Loucy (cell line): ENCODE measurements around the gene GJC1.

ENCODE experiments used
- H2AFZ ChIP-seq: fragments of 200-600 bp; sonication (generic); 2 replicates; pipeline ENCODE4 v1.6.0; 2016; ENCODE audit warnings: antibody characterized with exemption, mild to moderate bottlenecking, low read length, moderate library complexity
- H3F3A ChIP-seq: fragments of 200-600 bp; 2 replicates; pipeline ENCODE4 v1.6.0; 2016; ENCODE audit warnings: antibody characterized with exemption, low read depth, mild to moderate bottlenecking
- H3K27me3 ChIP-seq: fragments of 200-600 bp; sonication (generic); 2 replicates; pipeline ENCODE4 v1.6.1; 2014; ENCODE audit warnings: low read length, mild to moderate bottlenecking; ENCODE audit not compliant: insufficient read depth, poor library complexity, severe bottlenecking
- H3K36me3 ChIP-seq: fragments of 200-600 bp; sonication (generic); 2 replicates; pipeline ENCODE4 v1.6.1; 2016; ENCODE audit warnings: low read length; ENCODE audit not compliant: insufficient read depth
- H3K4me1 ChIP-seq: fragments of 200-600 bp; sonication (generic); 2 replicates; pipeline ENCODE4 v1.5.1; 2014; ENCODE audit warnings: low read length, mild to moderate bottlenecking; ENCODE audit not compliant: insufficient read depth, poor library complexity, severe bottlenecking
- H3K4me2 ChIP-seq: fragments of 200-600 bp; sonication (generic); 2 replicates; pipeline ENCODE4 v1.6.0; 2014; ENCODE audit warnings: antibody characterized with exemption, low read length, low read depth, mild to moderate bottlenecking; ENCODE audit not compliant: poor library complexity, severe bottlenecking
- H3K4me3 ChIP-seq: fragments of 200-600 bp; sonication (generic); 2 replicates; pipeline ENCODE4 v1.5.1; 2014; ENCODE audit warnings: low read length, mild to moderate bottlenecking, mixed read lengths; ENCODE audit not compliant: poor library complexity, severe bottlenecking
- H3K79me2 ChIP-seq: fragments of 200-600 bp; sonication (generic); 2 replicates; pipeline ENCODE4 v1.6.1; 2014; ENCODE audit warnings: low read length; ENCODE audit not compliant: insufficient read depth
- H3K9ac ChIP-seq: fragments of 200-600 bp; sonication (generic); 2 replicates; pipeline ENCODE4 v1.6.0; 2014; ENCODE audit warnings: mild to moderate bottlenecking, low read depth, low read length, moderate library complexity; ENCODE audit not compliant: poor library complexity, severe bottlenecking
- H3K9me2 ChIP-seq: fragments of 200-600 bp; sonication (generic); replicated peaks from 2 replicates; pipeline ENCODE4 v1.6.1; 2016; ENCODE audit warnings: low read depth, low read length, mixed read lengths
- H3K9me3 ChIP-seq: fragments of 200-600 bp; sonication (generic); 2 replicates; pipeline ENCODE4 v1.6.1; 2014; ENCODE audit warnings: mild to moderate bottlenecking, antibody characterized with exemption, low read length, low read depth; ENCODE audit not compliant: insufficient read depth
- H4K20me1 ChIP-seq: fragments of 200-600 bp; sonication (generic); 2 replicates; pipeline ENCODE4 v1.6.0; 2014; ENCODE audit warnings: antibody characterized with exemption, low read length, mild to moderate bottlenecking; ENCODE audit not compliant: insufficient read depth, poor library complexity, severe bottlenecking
- EZH2phosphoT487 ChIP-seq: fragments of 200-600 bp; IDR thresholded peaks from 2 replicates; pipeline ENCODE4 v1.6.1; 2018; ENCODE audit warnings: antibody characterized with exemption, mild to moderate bottlenecking, moderate library complexity, borderline replicate concordance
- TF ChIP-seq, protein P1 (sequence below): fragments of 200-600 bp; sonication (generic); conservative IDR thresholded peaks from 2 replicates; pipeline ENCODE4 v1.5.1; 2014; ENCODE audit warnings: mild to moderate bottlenecking, antibody characterized with exemption, low read length

GJC1 gene

DNA sequence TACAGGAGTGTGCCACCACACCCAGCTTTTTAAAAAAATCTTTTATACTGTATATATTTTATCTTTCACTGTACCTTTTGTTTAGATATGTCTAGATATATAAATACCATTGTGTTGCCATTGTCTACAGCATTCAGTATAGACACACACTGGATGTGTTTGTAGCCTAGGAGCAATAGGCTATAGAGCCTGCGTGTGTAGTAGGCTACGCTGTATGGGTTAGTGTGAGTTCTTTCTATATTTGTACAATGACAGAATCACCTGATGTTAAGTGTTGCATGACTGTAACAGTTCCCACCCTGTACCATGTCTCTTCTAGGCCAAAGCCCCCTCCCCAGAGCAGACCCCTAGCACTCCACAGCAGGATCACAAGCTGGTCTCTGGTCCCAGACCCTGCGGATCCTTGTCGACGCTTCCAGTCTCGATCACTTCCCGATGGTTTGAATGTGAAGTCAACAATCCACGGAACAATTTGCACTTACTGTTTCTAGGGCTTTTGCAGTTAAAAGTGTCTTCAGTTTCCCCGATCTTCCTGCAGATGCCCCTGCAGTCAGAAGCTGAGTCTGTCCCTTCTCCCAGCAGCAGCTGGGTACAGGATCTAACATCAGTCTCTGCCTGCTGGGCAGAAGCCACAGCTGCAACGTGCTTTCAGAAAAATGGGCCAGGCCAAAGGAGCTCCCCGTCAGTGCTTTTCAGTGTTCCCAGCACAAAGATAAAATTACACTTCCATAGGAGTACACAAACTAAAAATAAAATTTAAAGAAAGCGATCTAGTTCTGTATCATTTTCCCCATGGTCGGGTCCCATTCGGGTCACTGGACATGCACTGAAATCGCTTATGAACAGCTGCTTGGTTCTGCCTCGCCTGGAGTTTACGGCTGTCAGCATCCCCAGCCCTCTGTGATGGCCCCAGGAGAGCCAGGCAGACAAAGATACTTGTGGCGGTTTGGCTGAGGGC, 35.9 kb downstream of the GJC1 start:
- H2AFZ ChIP-seq: peak overlapping the region; percentile 83; the same call in 1 of the 2 replicates
- TF ChIP-seq, protein P1, sequence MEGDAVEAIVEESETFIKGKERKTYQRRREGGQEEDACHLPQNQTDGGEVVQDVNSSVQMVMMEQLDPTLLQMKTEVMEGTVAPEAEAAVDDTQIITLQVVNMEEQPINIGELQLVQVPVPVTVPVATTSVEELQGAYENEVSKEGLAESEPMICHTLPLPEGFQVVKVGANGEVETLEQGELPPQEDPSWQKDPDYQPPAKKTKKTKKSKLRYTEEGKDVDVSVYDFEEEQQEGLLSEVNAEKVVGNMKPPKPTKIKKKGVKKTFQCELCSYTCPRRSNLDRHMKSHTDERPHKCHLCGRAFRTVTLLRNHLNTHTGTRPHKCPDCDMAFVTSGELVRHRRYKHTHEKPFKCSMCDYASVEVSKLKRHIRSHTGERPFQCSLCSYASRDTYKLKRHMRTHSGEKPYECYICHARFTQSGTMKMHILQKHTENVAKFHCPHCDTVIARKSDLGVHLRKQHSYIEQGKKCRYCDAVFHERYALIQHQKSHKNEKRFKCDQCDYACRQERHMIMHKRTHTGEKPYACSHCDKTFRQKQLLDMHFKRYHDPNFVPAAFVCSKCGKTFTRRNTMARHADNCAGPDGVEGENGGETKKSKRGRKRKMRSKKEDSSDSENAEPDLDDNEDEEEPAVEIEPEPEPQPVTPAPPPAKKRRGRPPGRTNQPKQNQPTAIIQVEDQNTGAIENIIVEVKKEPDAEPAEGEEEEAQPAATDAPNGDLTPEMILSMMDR: no peak
- TF ChIP-seq EZH2phosphoT487: no peak

DNA sequence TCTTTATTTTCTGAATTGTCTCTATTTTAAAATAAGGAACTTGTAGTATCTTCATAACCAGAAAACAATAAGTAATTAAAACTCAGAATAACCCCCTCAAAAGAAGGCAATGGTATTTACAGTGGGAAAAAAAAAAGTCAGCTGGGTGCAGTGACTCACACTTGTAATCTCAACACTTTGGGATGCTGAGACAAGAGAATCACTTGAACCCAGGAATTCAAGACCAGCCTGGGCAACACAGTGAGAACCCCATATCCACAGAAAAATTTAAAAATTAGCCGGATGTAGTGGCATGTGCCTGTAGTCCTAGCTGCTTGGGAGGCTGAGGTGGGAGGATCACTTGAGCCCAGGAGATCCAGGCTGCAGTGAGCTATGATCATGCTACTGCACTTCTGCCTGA, 37.8 kb downstream of the GJC1 start:
- Histone ChIP-seq H3K9me2 (no peaks in the 10 kb centered on the region), H3K9ac (no peak overlapping the region), H3K27me3 (no peaks in the 10 kb centered on the region), H4K20me1 (no peaks in the 10 kb centered on the region), H3K4me2 (no peak overlapping the region), H3K36me3 (no peaks in the 10 kb centered on the region), H3K4me3 (no peak overlapping the region), H3F3A (no peaks in the 10 kb centered on the region), H3K4me1 (peaks cover 8% of the 10 kb centered on the region), H3K9me3 (no peaks in the 10 kb centered on the region), H3K79me2 (no peaks in the 10 kb centered on the region), H2AFZ (no peak overlapping the region)
- no peak for TF ChIP-seq EZH2phosphoT487
- TF ChIP-seq, protein P1: no peak

More for the DNA sequence above, 35.9 kb downstream of the GJC1 start:
- Histone ChIP-seq H3K9me2 (no peaks in the 10 kb centered on the region), H3K4me2 (no peak overlapping the region), H3K27me3 (no peaks in the 10 kb centered on the region), H3K36me3 (no peaks in the 10 kb centered on the region), H3K9ac (no peak overlapping the region), H4K20me1 (no peaks in the 10 kb centered on the region), H3K79me2 (no peaks in the 10 kb centered on the region), H3K4me3 (no peak overlapping the region), H3F3A (no peaks in the 10 kb centered on the region), H3K9me3 (no peaks in the 10 kb centered on the region), H3K4me1 (peaks cover 8% of the 10 kb centered on the region)

DNA sequence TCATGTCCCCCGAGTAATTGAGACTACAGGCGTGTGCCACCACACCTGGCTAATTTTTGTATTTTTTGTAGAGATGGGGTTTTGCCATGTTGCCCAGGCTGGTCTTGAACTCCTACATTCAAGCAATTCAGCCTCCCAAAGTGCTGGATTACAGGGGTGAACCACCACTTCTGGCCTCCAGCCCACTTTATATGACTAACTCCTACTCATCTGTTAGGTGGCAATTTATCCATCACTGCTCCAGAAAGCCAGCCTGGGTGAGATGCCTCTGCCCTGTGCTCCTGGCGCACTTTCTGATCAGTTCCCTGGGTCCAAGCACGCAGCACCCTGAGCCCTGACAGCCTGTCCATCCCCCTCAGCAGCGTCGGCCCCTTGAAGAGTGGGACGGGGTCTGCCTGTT, 41.9 kb downstream of the GJC1 start:
- no peaks in the 10 kb centered on the region for H3K9me3 ChIP-seq
- H3K4me1 ChIP-seq: no peaks in the 10 kb centered on the region
- no peaks in the 10 kb centered on the region for H3F3A ChIP-seq
- H3K9ac ChIP-seq: no peak overlapping the region
- no peaks in the 10 kb centered on the region for H3K9me2 ChIP-seq
- H4K20me1 ChIP-seq: no peaks in the 10 kb centered on the region
- no peak overlapping the region for H2AFZ ChIP-seq
- H3K27me3 ChIP-seq: no peaks in the 10 kb centered on the region
- TF ChIP-seq EZH2phosphoT487: no peak
- TF ChIP-seq, protein P1: no peak
- H3K36me3 ChIP-seq: no peaks in the 10 kb centered on the region
- H3K79me2 ChIP-seq: no peaks in the 10 kb centered on the region
- H3K4me3 ChIP-seq: no peak overlapping the region
- no peak overlapping the region for H3K4me2 ChIP-seq
